Mucosa of stomach (tissue), 1 donor: Measurements from ENCODE around the gene C1orf21.

Experiments
- H3K27me3 ChIP-seq: one replicate; pipeline ENCODE4 v1.7.0; 2013; ENCODE audit warnings: mild to moderate bottlenecking, low read length; ENCODE audit not compliant: control insufficient read depth, insufficient read depth
- H3K36me3 ChIP-seq: one replicate; pipeline ENCODE4 v1.7.0; 2013; ENCODE audit warnings: low read length; ENCODE audit not compliant: control insufficient read depth, insufficient read depth
- H3K4me1 ChIP-seq: one replicate; pipeline ENCODE4 v1.7.0; 2013; ENCODE audit warnings: mild to moderate bottlenecking, low read length; ENCODE audit not compliant: control insufficient read depth, insufficient read depth
- H3K4me3 ChIP-seq: one replicate; pipeline ENCODE4 v1.7.0; 2013; ENCODE audit warnings: low read length
- H3K9ac ChIP-seq: one replicate; pipeline ENCODE4 v1.7.0; 2013; ENCODE audit warnings: mild to moderate bottlenecking, low read length, moderate library complexity
- H3K9me3 ChIP-seq: one replicate; pipeline ENCODE4 v1.7.0; 2013; ENCODE audit warnings: mild to moderate bottlenecking, low read length, moderate library complexity; ENCODE audit not compliant: control insufficient read depth
- donor health status: Pancreatic carcinoma.

The C1orf21 gene

GRCh38 chr1:184639205-184639604 is 252.4 kb downstream of the C1orf21 start:
- no peaks in the 10 kb centered on the region for H3K36me3 ChIP-seq
- H3K4me3 ChIP-seq: no peak overlapping the region
- H3K4me1 ChIP-seq: no peaks in the 10 kb centered on the region
- no peaks in the 10 kb centered on the region for H3K9me3 ChIP-seq
- H3K9ac ChIP-seq: no peak overlapping the region
- H3K27me3 ChIP-seq: no peaks in the 10 kb centered on the region

GRCh38 chr1:184640505-184640904 is 253.7 kb downstream of the C1orf21 start:
- no peaks in the 10 kb centered on the region for H3K27me3 ChIP-seq
- H3K4me3 ChIP-seq: no peak overlapping the region
- H3K9me3 ChIP-seq: no peaks in the 10 kb centered on the region
- no peak overlapping the region for H3K9ac ChIP-seq
- no peaks in the 10 kb centered on the region for H3K36me3 ChIP-seq
- H3K4me1 ChIP-seq: no peaks in the 10 kb centered on the region

- H3K9ac ChIP-seq: no peak overlapping the region
Observed at GRCh38 chr1:184641894-184642293, 255.1 kb downstream of the C1orf21 start.

GRCh38 chr1:184643661-184644060 is 256.8 kb downstream of the C1orf21 start:
- Histone ChIP-seq H3K4me3 (no peak overlapping the region), H3K36me3 (no peaks in the 10 kb centered on the region), H3K9ac (no peak overlapping the region), H3K9me3 (no peaks in the 10 kb centered on the region), H3K4me1 (no peaks in the 10 kb centered on the region), H3K27me3 (no peaks in the 10 kb centered on the region)

More at GRCh38 chr1:184641894-184642293, 255.1 kb downstream of the C1orf21 start:
- no peaks in the 10 kb centered on the region for H3K9me3 ChIP-seq
- H3K27me3 ChIP-seq: no peaks in the 10 kb centered on the region
- no peaks in the 10 kb centered on the region for H3K4me1 ChIP-seq
- no peak overlapping the region for H3K4me3 ChIP-seq
- H3K36me3 ChIP-seq: no peaks in the 10 kb centered on the region

GRCh38 chr1:184644771-184645170 is 257.9 kb downstream of the C1orf21 start:
- no peaks in the 10 kb centered on the region for H3K4me1 ChIP-seq
- H3K9ac ChIP-seq: no peak overlapping the region
- no peaks in the 10 kb centered on the region for H3K36me3 ChIP-seq
- no peaks in the 10 kb centered on the region for H3K9me3 ChIP-seq
- no peaks in the 10 kb centered on the region for H3K27me3 ChIP-seq
- H3K4me3 ChIP-seq: no peak overlapping the region

- H3K4me3 ChIP-seq: no peak overlapping the region
- no peaks in the 10 kb centered on the region for H3K27me3 ChIP-seq
- no peaks in the 10 kb centered on the region for H3K9me3 ChIP-seq
- H3K36me3 ChIP-seq: no peaks in the 10 kb centered on the region
- no peak overlapping the region for H3K9ac ChIP-seq
- H3K4me1 ChIP-seq: peaks cover 3% of the 10 kb centered on the region
Observed at GRCh38 chr1:184646178-184646701, 259.4 kb downstream of the C1orf21 start.

GRCh38 chr1:184646824-184647223 is 260.0 kb downstream of the C1orf21 start:
- Histone ChIP-seq H3K4me1 (peaks cover 3% of the 10 kb centered on the region), H3K9ac (no peak overlapping the region), H3K4me3 (no peak overlapping the region), H3K27me3 (no peaks in the 10 kb centered on the region), H3K9me3 (no peaks in the 10 kb centered on the region), H3K36me3 (no peaks in the 10 kb centered on the region)

GRCh38 chr1:184647471-184647870 is 260.6 kb downstream of the C1orf21 start:
- H3K27me3 ChIP-seq: no peaks in the 10 kb centered on the region
- no peaks in the 10 kb centered on the region for H3K36me3 ChIP-seq
- H3K4me3 ChIP-seq: no peak overlapping the region
- no peaks in the 10 kb centered on the region for H3K9me3 ChIP-seq
- H3K9ac ChIP-seq: no peak overlapping the region
- H3K4me1 ChIP-seq: peaks cover 3% of the 10 kb centered on the region

- Histone ChIP-seq H3K4me3 (no peak overlapping the region), H3K36me3 (no peaks in the 10 kb centered on the region), H3K9ac (no peak overlapping the region), H3K27me3 (no peaks in the 10 kb centered on the region), H3K9me3 (no peaks in the 10 kb centered on the region), H3K4me1 (peaks cover 3% of the 10 kb centered on the region)
Observed at GRCh38 chr1:184648160-184648855, 261.5 kb downstream of the C1orf21 start.

- Histone ChIP-seq H3K4me1 (peaks cover 3% of the 10 kb centered on the region), H3K4me3 (no peak overlapping the region), H3K9ac (no peak overlapping the region), H3K9me3 (no peaks in the 10 kb centered on the region), H3K36me3 (no peaks in the 10 kb centered on the region), H3K27me3 (no peaks in the 10 kb centered on the region)
Observed at GRCh38 chr1:184648856-184649201, 262.0 kb downstream of the C1orf21 start.

GRCh38 chr1:184649451-184649888 is 262.6 kb downstream of the C1orf21 start:
- no peaks in the 10 kb centered on the region for H3K27me3 ChIP-seq
- no peak overlapping the region for H3K4me3 ChIP-seq
- H3K36me3 ChIP-seq: no peaks in the 10 kb centered on the region
- H3K9ac ChIP-seq: no peak overlapping the region
- no peaks in the 10 kb centered on the region for H3K9me3 ChIP-seq
- H3K4me1 ChIP-seq: peaks cover 3% of the 10 kb centered on the region

GRCh38 chr1:184650177-184650866 is 263.5 kb downstream of the C1orf21 start:
- no peak overlapping the region for H3K9ac ChIP-seq
- H3K36me3 ChIP-seq: no peaks in the 10 kb centered on the region
- peaks cover 3% of the 10 kb centered on the region for H3K4me1 ChIP-seq
- no peaks in the 10 kb centered on the region for H3K27me3 ChIP-seq
- H3K4me3 ChIP-seq: no peak overlapping the region
- H3K9me3 ChIP-seq: no peaks in the 10 kb centered on the region
